ENCODE measurements around the gene ASB9. TPM values are rescaled to one million over a fixed set of nuclear protein-coding genes. Genes with fewer than 3 reads are reported as not detected.

The ASB9 gene
- total RNA-seq, 1 experiment from 2014 or later: not detected

DNA sequence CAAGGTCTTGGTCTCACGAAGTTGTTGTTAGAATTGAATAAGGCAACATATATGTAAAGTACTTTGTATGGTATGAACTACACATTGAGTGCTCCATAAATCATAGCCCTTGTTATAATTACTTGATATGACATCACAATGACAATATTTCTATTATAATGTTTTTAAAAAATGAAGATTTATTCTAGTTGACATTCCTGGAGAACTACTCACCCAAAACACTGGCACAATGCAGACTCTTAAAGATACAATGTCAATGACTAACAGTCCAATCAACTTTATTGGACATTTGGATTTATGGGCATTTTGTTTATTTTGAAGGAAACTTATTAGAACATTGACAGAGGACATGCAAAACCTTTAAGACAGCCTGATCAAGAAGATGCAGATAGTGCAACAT lies 55.3 kb downstream of the ASB9 start:
- Histone ChIP-seq H3K9ac (ENCODE audit: extremely low read depth, insufficient read length, low read length) (no peak overlapping the region), H4K20me1 (ENCODE audit: control insufficient read depth, insufficient read depth, insufficient read length) (no peaks in the 10 kb centered on the region), H3K9me3 (ENCODE audit: control insufficient read depth, low read depth, low read length) (no peaks in the 10 kb centered on the region), H3K79me2 (ENCODE audit: insufficient read depth, low read length) (no peaks in the 10 kb centered on the region), H3K4me2 (ENCODE audit: insufficient read depth, insufficient read length, low read length) (no peak overlapping the region), H3K14ac (ENCODE audit: insufficient read depth, low read length) (no peak overlapping the region), H3K23me2 (ENCODE audit: insufficient read length, low read depth, low read length, poor library complexity, severe bottlenecking) (no peaks in the 10 kb centered on the region), H2BK120ac (ENCODE audit: low read depth, low read length, poor library complexity, severe bottlenecking) (no peak overlapping the region), H3K79me1 (ENCODE audit: insufficient read depth, low read depth, low read length, poor library complexity, severe bottlenecking) (no peaks in the 10 kb centered on the region), H2BK20ac (ENCODE audit: low read depth, low read length, poor library complexity, severe bottlenecking) (no peak overlapping the region), H3K4me1 (ENCODE audit: insufficient read depth, low read length) (no peaks in the 10 kb centered on the region), H3K56ac (ENCODE audit: insufficient read length, low read depth, low read length) (no peak overlapping the region), H2BK5ac (ENCODE audit: insufficient read length, low read length) (no peak overlapping the region), H2AFZ (ENCODE audit: low read length) (no peak overlapping the region), H3T11ph (ENCODE audit: low read length) (no peak overlapping the region), H3K23ac (ENCODE audit: insufficient read length, low read depth, low read length) (no peak overlapping the region), H4K8ac (replicated peaks; ENCODE audit: insufficient read length, low read depth, low read length) (no peak overlapping the region), H3K18ac (ENCODE audit: insufficient read length, low read depth, low read length) (no peak overlapping the region), H4K5ac (ENCODE audit: insufficient read length, low read depth, low read length) (no peak overlapping the region), H2BK12ac (ENCODE audit: insufficient read length, low read depth, low read length) (no peak overlapping the region), H4K91ac (ENCODE audit: insufficient read length, low read depth, low read length) (no peak overlapping the region), H2BK15ac (ENCODE audit: low read depth, low read length) (no peak overlapping the region), H2AK5ac (ENCODE audit: insufficient read length, low read length) (no peak overlapping the region), H3K27ac (ENCODE audit: insufficient read length, low read depth, low read length) (no peak overlapping the region), H3K4ac (ENCODE audit: low read depth, low read length) (no peak overlapping the region), H3K27me3 (ENCODE audit: insufficient read depth, low read length) (no peaks in the 10 kb centered on the region; the same call in 1 of the 2 replicates)
- Mint-ChIP-seq H3K9me3 (peaks cover 37 to 47% of the 10 kb centered on the region in 2 experiments), H3K27ac (no peak overlapping the region), H3K36me3 (ENCODE audit: insufficient read depth in 1 of 3, low read depth in 3 of 3) (no peaks in the 10 kb centered on the region), H3K4me1 (peaks cover 4% of the 10 kb centered on the region in 2 experiments; a peak in 2 of 4 replicates), H3K27me3 (ENCODE audit: low read depth) (peaks cover 16% of the 10 kb centered on the region), H3K4me3 (no peak overlapping the region)
- TF ChIP-seq, protein P1, sequence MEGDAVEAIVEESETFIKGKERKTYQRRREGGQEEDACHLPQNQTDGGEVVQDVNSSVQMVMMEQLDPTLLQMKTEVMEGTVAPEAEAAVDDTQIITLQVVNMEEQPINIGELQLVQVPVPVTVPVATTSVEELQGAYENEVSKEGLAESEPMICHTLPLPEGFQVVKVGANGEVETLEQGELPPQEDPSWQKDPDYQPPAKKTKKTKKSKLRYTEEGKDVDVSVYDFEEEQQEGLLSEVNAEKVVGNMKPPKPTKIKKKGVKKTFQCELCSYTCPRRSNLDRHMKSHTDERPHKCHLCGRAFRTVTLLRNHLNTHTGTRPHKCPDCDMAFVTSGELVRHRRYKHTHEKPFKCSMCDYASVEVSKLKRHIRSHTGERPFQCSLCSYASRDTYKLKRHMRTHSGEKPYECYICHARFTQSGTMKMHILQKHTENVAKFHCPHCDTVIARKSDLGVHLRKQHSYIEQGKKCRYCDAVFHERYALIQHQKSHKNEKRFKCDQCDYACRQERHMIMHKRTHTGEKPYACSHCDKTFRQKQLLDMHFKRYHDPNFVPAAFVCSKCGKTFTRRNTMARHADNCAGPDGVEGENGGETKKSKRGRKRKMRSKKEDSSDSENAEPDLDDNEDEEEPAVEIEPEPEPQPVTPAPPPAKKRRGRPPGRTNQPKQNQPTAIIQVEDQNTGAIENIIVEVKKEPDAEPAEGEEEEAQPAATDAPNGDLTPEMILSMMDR (conservative IDR thresholded peaks at IDR 0.05): no peak
- no CpG with 5 or more reads among the region's 1 CpG for WGBS (ENCODE audit: extremely low coverage, insufficient read length, low lambda C conversion rate)
- no peak for DNase-seq
